ENCODE results near the gene KLHL5. TPM values are rescaled to one million over a fixed set of nuclear protein-coding genes. Genes with fewer than 3 reads are reported as not detected.

The KLHL5 gene, protein sequence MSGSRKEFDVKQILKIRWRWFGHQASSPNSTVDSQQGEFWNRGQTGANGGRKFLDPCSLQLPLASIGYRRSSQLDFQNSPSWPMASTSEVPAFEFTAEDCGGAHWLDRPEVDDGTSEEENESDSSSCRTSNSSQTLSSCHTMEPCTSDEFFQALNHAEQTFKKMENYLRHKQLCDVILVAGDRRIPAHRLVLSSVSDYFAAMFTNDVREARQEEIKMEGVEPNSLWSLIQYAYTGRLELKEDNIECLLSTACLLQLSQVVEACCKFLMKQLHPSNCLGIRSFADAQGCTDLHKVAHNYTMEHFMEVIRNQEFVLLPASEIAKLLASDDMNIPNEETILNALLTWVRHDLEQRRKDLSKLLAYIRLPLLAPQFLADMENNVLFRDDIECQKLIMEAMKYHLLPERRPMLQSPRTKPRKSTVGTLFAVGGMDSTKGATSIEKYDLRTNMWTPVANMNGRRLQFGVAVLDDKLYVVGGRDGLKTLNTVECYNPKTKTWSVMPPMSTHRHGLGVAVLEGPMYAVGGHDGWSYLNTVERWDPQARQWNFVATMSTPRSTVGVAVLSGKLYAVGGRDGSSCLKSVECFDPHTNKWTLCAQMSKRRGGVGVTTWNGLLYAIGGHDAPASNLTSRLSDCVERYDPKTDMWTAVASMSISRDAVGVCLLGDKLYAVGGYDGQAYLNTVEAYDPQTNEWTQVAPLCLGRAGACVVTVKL
- 91.6 and 102 TPM in 2 replicates for total RNA-seq

DNA sequence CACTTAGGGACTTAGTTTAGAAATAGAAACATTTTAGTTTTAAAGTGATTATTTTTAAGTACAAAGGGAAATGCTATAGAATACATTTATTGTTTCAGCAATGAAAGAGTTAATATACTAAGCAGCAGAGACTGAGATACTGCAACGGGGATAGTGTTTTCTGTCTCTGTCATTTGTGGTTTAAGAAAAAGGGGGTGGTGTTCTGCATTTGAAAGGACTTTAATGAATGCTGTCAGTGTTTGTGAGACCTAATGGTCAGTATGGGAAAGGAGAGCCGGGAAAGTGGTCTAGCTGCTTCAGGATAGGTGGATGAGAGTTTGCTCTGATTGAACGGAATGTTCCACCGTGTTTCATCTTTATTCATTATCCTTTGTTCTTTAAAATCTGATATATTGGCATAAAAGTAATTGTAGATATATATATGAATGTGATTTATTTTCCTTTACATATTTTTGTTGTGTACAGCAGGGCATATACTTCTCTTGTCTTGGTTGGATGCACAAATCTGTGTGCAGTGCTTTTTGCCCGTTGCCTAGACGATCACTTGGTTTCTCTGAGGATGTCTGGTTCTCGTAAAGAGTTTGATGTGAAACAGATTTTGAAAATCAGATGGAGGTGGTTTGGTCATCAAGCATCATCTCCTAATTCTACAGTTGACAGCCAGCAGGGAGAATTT lies at the start of gene KLHL5:
Gene KLHL5 (plus strand): TSS at position 139 of the 676 bp plus-strand sequence. CDS start 421 bp downstream, at position 560.

DNA sequence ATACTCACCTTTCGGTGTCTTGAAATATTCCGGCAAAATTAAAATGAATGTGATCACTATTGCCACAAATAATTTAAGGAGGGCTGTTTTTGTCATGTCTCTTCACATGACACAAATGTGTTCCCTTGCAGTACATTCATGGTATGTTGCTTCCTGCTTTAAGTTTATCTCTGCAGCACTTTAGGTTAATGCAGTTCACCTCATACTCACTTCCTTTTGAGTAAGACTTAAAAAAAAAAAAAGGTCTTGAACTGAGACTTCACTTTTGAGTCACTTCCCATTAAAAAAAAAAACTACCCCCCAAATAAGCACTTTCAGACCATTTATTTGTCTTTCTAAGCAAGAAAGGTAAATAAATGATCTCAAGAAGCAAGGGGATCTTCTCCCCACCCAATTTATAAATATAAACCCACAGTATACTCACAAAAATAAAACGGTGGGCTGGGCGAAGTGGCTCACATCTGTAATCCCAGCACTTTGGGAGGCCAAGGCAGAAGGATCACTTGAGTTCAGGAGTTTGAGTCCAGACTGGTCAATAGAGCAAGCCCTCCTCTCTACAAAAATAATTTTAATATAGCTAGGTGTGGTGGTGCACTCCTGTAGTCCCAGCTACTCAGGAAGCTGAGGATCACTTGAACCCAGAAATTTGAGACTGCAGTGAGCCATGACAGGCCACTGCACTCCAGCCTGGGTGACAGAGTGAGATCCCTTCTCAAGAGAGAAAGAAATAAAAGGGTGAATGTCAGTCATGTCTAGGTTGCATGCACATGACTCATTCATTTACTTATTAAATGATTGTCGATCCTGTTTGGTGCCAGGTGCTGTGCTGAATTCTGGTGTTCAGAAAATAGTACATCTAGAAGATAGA lies 29.6 kb upstream of the KLHL5 start, which contains the start of gene TMEM156:
Gene TMEM156 (minus strand): TSS at position 192 of the 868 bp plus-strand sequence. CDS start 96 bp downstream, at position 96.

Other genes with a start within 250 kb of the KLHL5 start
- 0.50 and 2.5 TPM in 2 replicates for gene TLR6, start 205.4 kb upstream of the KLHL5 start, total RNA-seq
- 318 and 431 TPM in 2 replicates for gene FAM114A1, start 194.4 kb upstream of the KLHL5 start, total RNA-seq
- 0.20 TPM in 1 of 2 replicates, not detected in the other for gene TMEM156, start 29.8 kb upstream of the KLHL5 start, total RNA-seq
- 32.6 and 32.9 TPM in 2 replicates for gene WDR19, start 120.3 kb downstream of the KLHL5 start, total RNA-seq